Esophagus squamous epithelium (tissue), 4 donors: ENCODE measurements around the gene FBXL7.

ENCODE experiments used
- POLR2A ChIP-seq, 4 donors: fragments of 450-650 bp; IDR thresholded peaks; one replicate each; pipeline ENCODE4 v1.6.1; 2017; ENCODE audit warnings: antibody characterized with exemption in 4 of 4, mild to moderate bottlenecking in 4 of 4, moderate library complexity in 3 of 4
- TF ChIP-seq, protein P1 (sequence below), 6 experiments: fragments of 450-650 bp in 4 of 6; fragments of 200-600 bp in 2 of 6; sonication (generic) in 2 of 6; IDR thresholded peaks; one replicate each; pipeline ENCODE4 v1.5.1; 2016 to 2019; ENCODE audit warnings: antibody characterized with exemption in 6 of 6, mild to moderate bottlenecking in 4 of 6, moderate library complexity in 4 of 6

DNA sequence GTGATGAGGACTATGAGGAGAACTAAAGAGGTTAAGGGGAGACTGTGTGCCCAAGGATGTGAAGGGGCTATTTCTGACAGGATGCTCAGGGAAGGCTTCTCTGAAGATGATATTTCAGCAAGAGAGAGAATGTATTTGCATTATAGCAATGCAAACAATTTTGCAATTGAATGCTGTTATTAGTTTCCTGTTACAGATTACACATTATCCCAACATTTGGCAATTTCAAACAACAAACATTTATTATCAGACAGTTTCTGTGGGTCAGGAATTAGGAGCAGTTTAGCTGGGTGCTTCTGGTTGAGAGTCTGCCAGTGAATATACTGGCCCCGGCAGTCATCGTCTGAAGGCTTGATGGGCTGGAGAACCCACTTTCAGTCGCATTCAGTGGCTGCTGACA lies 451.6 kb downstream of the FBXL7 start:
- TF ChIP-seq, protein P1, sequence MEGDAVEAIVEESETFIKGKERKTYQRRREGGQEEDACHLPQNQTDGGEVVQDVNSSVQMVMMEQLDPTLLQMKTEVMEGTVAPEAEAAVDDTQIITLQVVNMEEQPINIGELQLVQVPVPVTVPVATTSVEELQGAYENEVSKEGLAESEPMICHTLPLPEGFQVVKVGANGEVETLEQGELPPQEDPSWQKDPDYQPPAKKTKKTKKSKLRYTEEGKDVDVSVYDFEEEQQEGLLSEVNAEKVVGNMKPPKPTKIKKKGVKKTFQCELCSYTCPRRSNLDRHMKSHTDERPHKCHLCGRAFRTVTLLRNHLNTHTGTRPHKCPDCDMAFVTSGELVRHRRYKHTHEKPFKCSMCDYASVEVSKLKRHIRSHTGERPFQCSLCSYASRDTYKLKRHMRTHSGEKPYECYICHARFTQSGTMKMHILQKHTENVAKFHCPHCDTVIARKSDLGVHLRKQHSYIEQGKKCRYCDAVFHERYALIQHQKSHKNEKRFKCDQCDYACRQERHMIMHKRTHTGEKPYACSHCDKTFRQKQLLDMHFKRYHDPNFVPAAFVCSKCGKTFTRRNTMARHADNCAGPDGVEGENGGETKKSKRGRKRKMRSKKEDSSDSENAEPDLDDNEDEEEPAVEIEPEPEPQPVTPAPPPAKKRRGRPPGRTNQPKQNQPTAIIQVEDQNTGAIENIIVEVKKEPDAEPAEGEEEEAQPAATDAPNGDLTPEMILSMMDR (IDR thresholded peaks at IDR 0.05): no peak
- no peak for TF ChIP-seq POLR2A (IDR thresholded peaks at IDR 0.05)
